MM.1S (cell line): ENCODE data around the gene PPM1F.

Source experiments
- CTCF ChIP-seq: fragments of 300-600 bp; sonication (generic); IDR thresholded peaks from 2 replicates; pipeline ENCODE4 v1.5.1; 2016; ENCODE audit warnings: antibody characterized with exemption, low read length, mixed read lengths
- EZH2 ChIP-seq: fragments of 300-600 bp; sonication (generic); optimal IDR thresholded peaks from 2 replicates; pipeline ENCODE3; 2017; ENCODE audit warnings: low read depth, mild to moderate bottlenecking, antibody characterized with exemption, low read length, mixed read lengths
- EZH2phosphoT487 ChIP-seq: fragments of 300-600 bp; sonication (generic); IDR thresholded peaks from 2 replicates; pipeline ENCODE4 v1.6.1; 2018; ENCODE audit warnings: antibody characterized with exemption, low read length

GRCh38 chr22:21889251-21889990, 63.2 kb downstream of the PPM1F start:
- no peak for TF ChIP-seq CTCF
- TF ChIP-seq EZH2phosphoT487: no peak
- no peak for TF ChIP-seq EZH2
